Neural progenitor cell (in vitro differentiated cells): Measurements from ENCODE around the gene CCNL1. TPM values are rescaled to one million over a fixed set of nuclear protein-coding genes. Genes with fewer than 3 reads are reported as not detected.

Experiments used
- DNase-seq: peaks from one replicate; pipeline ENCODE4 v3.0.0-alpha.2; 2016; ENCODE audit warnings: low spot score
- H2AFZ ChIP-seq: fragments of 200-600 bp; sonication (generic); replicated peaks from 2 replicates; pipeline ENCODE4 v1.6.1; 2016; ENCODE audit warnings: antibody characterized with exemption
- H3F3A ChIP-seq: fragments of 200-600 bp; sonication (generic); 2 replicates; pipeline ENCODE4 v1.6.1; 2016; ENCODE audit warnings: antibody characterized with exemption, low read depth
- H3K27ac ChIP-seq: fragments of 200-600 bp; sonication (generic); 2 replicates; pipeline ENCODE4 v1.5.1; 2016; ENCODE audit warnings: mild to moderate bottlenecking
- H3K27me3 ChIP-seq: fragments of 200-600 bp; sonication (generic); 2 replicates; pipeline ENCODE4 v1.6.1; 2016; ENCODE audit warnings: mild to moderate bottlenecking, moderate library complexity
- H3K36me3 ChIP-seq: fragments of 200-600 bp; sonication (generic); 2 replicates; pipeline ENCODE4 v1.5.1; 2016
- H3K4me1 ChIP-seq: fragments of 200-600 bp; sonication (generic); 2 replicates; pipeline ENCODE4 v1.6.1; 2016; ENCODE audit warnings: mixed run types
- H3K4me2 ChIP-seq: fragments of 200-600 bp; sonication (generic); 2 replicates; pipeline ENCODE4 v1.6.1; 2016
- H3K4me3 ChIP-seq: fragments of 200-600 bp; sonication (generic); 2 replicates; pipeline ENCODE4 v1.5.1; 2016
- H3K79me2 ChIP-seq: fragments of 200-600 bp; sonication (generic); 2 replicates; pipeline ENCODE4 v1.6.1; 2016; ENCODE audit warnings: low read depth
- H3K9ac ChIP-seq: fragments of 200-600 bp; sonication (generic); 2 replicates; pipeline ENCODE4 v1.6.1; 2016
- H3K9me3 ChIP-seq: fragments of 200-600 bp; sonication (generic); 2 replicates; pipeline ENCODE4 v1.5.1; 2016; ENCODE audit warnings: low read depth
- H4K20me1 ChIP-seq: fragments of 200-600 bp; sonication (generic); 2 replicates; pipeline ENCODE4 v1.6.1; 2016; ENCODE audit warnings: low read depth
- H3K27ac Mint-ChIP-seq: 3 replicates; pipeline ENCODE4 v1.8.0; 2021; ENCODE audit warnings: mixed read lengths
- H3K27me3 Mint-ChIP-seq: 2 replicates; pipeline ENCODE4 v1.8.0; 2022; ENCODE audit warnings: low read depth, mild to moderate bottlenecking, inconsistent platforms, moderate library complexity, mixed read lengths; ENCODE audit not compliant: insufficient read depth
- H3K36me3 Mint-ChIP-seq: 3 replicates; pipeline ENCODE4 v1.8.0; 2021; ENCODE audit warnings: mixed read lengths
- H3K4me1 Mint-ChIP-seq: 3 replicates; pipeline ENCODE4 v1.8.0; 2021; ENCODE audit warnings: mixed read lengths
- H3K4me3 Mint-ChIP-seq: 3 replicates; pipeline ENCODE4 v1.8.0; 2021; ENCODE audit warnings: mild to moderate bottlenecking, moderate library complexity, mixed read lengths
- H3K9me3 Mint-ChIP-seq: 3 replicates; pipeline ENCODE4 v1.8.0; 2020; ENCODE audit warnings: mixed read lengths
- CTCF ChIP-seq: fragments of 200-600 bp; sonication (generic); IDR thresholded peaks from 2 replicates; pipeline ENCODE4 v1.5.1; 2017; ENCODE audit warnings: antibody characterized with exemption, mild to moderate bottlenecking
- EZH2 ChIP-seq: fragments of 200-600 bp; sonication (generic); IDR thresholded peaks from 2 replicates; pipeline ENCODE4 v1.6.1; 2017; ENCODE audit warnings: antibody characterized with exemption, mild to moderate bottlenecking, moderate library complexity
- EZH2phosphoT487 ChIP-seq: fragments of 200-600 bp; sonication (generic); IDR thresholded peaks from 2 replicates; pipeline ENCODE4 v1.6.1; 2017; ENCODE audit warnings: antibody characterized with exemption
- total RNA-seq: library from RNA; depleted of rRNA; stranded (reverse); fragments of >200 nt; gene quantifications from 2 replicates; pipeline ENCODE4 v1.2.3, GENCODE V29; 2015; ENCODE audit warnings: low replicate concordance

The CCNL1 gene
- total RNA-seq, 1 donor from 2014 or later, result 214 TPM

- no peak overlapping the region for H3K27ac Mint-ChIP-seq
Observed at GRCh38 chr3:157110761-157111278, 49.1 kb downstream of the CCNL1 start.

DNA sequence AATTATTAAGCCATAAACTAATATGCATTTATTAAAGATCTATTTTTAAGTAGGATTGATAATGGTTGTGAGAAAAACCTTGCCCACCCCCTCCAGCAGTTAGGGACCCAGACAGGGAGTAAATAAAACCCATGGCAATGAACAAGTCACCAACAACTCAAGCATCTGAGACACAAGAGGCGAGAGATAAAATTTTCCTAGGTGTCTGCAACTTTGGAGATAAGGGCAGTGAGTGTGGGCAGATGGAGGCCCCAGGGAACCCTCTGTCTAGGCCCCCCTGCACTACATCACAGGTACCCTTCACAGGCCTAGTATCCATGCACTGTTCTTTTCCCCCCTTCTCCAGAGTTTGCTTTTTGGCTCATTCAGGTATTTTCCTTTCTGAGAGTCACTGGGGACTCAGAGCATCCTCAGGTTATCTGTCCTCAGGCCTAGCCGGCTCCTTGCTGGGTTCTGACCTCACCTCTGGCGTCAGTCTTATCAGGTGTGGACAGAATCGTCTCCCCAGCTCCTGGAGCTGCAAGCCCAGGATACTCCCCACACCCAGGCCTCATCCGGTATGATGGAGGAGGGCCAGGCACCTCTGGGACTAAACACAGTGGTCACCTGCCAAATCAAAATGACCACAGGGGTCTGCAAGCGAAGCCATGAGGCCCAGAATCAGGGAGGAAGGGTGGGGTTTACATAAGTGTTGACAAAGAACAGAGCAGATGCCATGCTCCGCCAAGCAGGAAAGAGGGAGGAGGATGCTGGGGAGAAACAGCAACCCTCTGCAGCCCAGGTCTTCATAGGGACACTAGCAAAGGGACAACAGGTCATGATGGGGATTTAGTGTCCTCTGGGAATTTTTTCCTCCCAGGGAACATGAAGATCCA is 50.4 kb downstream of the CCNL1 start:
- no peak overlapping the region for H3K9ac ChIP-seq
- H2AFZ ChIP-seq, result no peak overlapping the region
- Mint-ChIP-seq H3K36me3 (no peaks in the 10 kb centered on the region), H3K4me1 (peaks cover 73% of the 10 kb centered on the region), H3K27ac (no peak overlapping the region), H3K4me3 (no peak overlapping the region), H3K27me3 (peaks cover 3% of the 10 kb centered on the region), H3K9me3 (no peaks in the 10 kb centered on the region)
- no peaks in the 10 kb centered on the region for H3K36me3 ChIP-seq
- H3K4me3 ChIP-seq, result no peak overlapping the region
- no peak for DNase-seq
- H3K27ac ChIP-seq, result no peak overlapping the region
- peaks cover 2% of the 10 kb centered on the region for H3F3A ChIP-seq
- no peaks in the 10 kb centered on the region for H4K20me1 ChIP-seq
- peaks cover 27% of the 10 kb centered on the region for H3K4me1 ChIP-seq
- no peaks in the 10 kb centered on the region for H3K79me2 ChIP-seq
- TF ChIP-seq EZH2 (no peak), EZH2phosphoT487 (no peak), CTCF (no peak)
- peaks cover 5% of the 10 kb centered on the region for H3K27me3 ChIP-seq
- no peak overlapping the region for H3K4me2 ChIP-seq
- H3K9me3 ChIP-seq, result no peaks in the 10 kb centered on the region

More at GRCh38 chr3:157110761-157111278, 49.1 kb downstream of the CCNL1 start:
- no peak overlapping the region for H3K9ac ChIP-seq
- H3F3A ChIP-seq, result peaks cover 14% of the 10 kb centered on the region
- no peaks in the 10 kb centered on the region for H3K9me3 Mint-ChIP-seq
- no peaks in the 10 kb centered on the region for H3K36me3 Mint-ChIP-seq
- H3K27ac ChIP-seq, result no peak overlapping the region
- peaks cover 6% of the 10 kb centered on the region for H3K27me3 ChIP-seq
- TF ChIP-seq EZH2phosphoT487 (no peak), CTCF (no peak), EZH2 (no peak)
- peaks cover 31% of the 10 kb centered on the region for H3K4me1 ChIP-seq
- no peaks in the 10 kb centered on the region for H3K36me3 ChIP-seq
- H3K4me1 Mint-ChIP-seq, result peaks cover 72% of the 10 kb centered on the region
- no peak overlapping the region for H3K4me3 Mint-ChIP-seq
- H3K4me3 ChIP-seq, result no peak overlapping the region
- H3K79me2 ChIP-seq, result no peaks in the 10 kb centered on the region
- peaks cover 3% of the 10 kb centered on the region for H3K27me3 Mint-ChIP-seq
- H3K4me2 ChIP-seq, result no peak overlapping the region
- peaks cover 6% of the 10 kb centered on the region for H4K20me1 ChIP-seq
- H3K9me3 ChIP-seq, result no peaks in the 10 kb centered on the region
- H2AFZ ChIP-seq, result no peak overlapping the region
- no peak for DNase-seq

DNA sequence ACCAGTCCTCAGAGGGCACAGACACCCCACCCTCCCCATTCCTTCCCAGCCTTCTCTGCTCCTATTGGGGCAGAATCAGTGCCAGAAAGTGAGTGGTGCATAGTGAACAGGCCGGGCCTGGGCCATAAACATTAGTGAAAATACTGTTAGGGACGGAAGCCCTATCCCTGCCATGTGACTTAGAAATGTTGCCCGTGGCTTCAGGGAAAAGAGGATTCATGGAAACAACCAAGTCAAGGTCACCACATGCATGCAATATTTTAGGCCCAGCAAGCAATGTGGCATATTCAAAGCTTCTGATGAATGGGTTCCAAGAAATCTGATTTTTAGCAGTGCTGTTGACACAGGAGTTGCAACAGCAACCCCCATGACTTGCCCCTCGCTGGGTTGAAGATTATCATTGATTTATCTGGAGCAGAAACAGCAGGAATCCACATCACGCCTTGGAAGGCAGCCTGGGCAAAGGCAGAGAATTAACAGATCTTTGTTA is 52.3 kb downstream of the CCNL1 start:
- no peak overlapping the region for H3K4me2 ChIP-seq
- no peak for TF ChIP-seq EZH2
- TF ChIP-seq EZH2phosphoT487, result no peak
- TF ChIP-seq CTCF, result no peak
- Mint-ChIP-seq H3K27me3 (peaks cover 6% of the 10 kb centered on the region), H3K4me3 (no peak overlapping the region), H3K27ac (no peak overlapping the region), H3K4me1 (peaks cover 80% of the 10 kb centered on the region), H3K36me3 (no peaks in the 10 kb centered on the region), H3K9me3 (no peaks in the 10 kb centered on the region)
- H3K4me3 ChIP-seq, result no peak overlapping the region
- no peaks in the 10 kb centered on the region for H3K36me3 ChIP-seq
- no peak overlapping the region for H3K27ac ChIP-seq
- H3K9me3 ChIP-seq, result no peaks in the 10 kb centered on the region
- no peak overlapping the region for H3K9ac ChIP-seq
- H3K4me1 ChIP-seq, result peaks cover 25% of the 10 kb centered on the region
- no peaks in the 10 kb centered on the region for H3K27me3 ChIP-seq
- DNase-seq, result no peak
- no peaks in the 10 kb centered on the region for H3F3A ChIP-seq
- no peaks in the 10 kb centered on the region for H4K20me1 ChIP-seq
- no peaks in the 10 kb centered on the region for H3K79me2 ChIP-seq
- no peak overlapping the region for H2AFZ ChIP-seq
